OCI-M2 (cell line): ENCODE measurements around the gene SP110.

ENCODE experiments used
- DNase-seq: peaks from one replicate; lab custom pipeline; 2025; ENCODE audit not compliant: unreplicated experiment; lab: John Stamatoyannopoulos, UW

Gene SP110

GRCh38 chr2:230172852-230173251, 46.9 kb downstream of the SP110 start:
- no peak for DNase-seq

GRCh38 chr2:230172156-230172555, 47.6 kb downstream of the SP110 start:
- DNase-seq: no peak

GRCh38 chr2:230170532-230170931, 49.3 kb downstream of the SP110 start:
- no peak for DNase-seq

- DNase-seq: no peak
Measured at GRCh38 chr2:230166557-230167170, 53.1 kb downstream of the SP110 start.

- no peak for DNase-seq
Measured at GRCh38 chr2:230164139-230164538, 55.6 kb downstream of the SP110 start.

GRCh38 chr2:230162981-230163380, 56.8 kb downstream of the SP110 start:
- no peak for DNase-seq

- no peak for DNase-seq
Measured at GRCh38 chr2:230161184-230161583, 58.6 kb downstream of the SP110 start.

GRCh38 chr2:230160112-230160660, 59.6 kb downstream of the SP110 start:
- DNase-seq: no peak

GRCh38 chr2:230158468-230158867, 61.3 kb downstream of the SP110 start:
- DNase-seq: no peak

GRCh38 chr2:230156782-230157699, 62.7 kb downstream of the SP110 start:
- no peak for DNase-seq

GRCh38 chr2:230155359-230155758, 64.4 kb downstream of the SP110 start:
- no peak for DNase-seq

- DNase-seq: no peak
Measured at GRCh38 chr2:230153390-230153976, 66.3 kb downstream of the SP110 start.

GRCh38 chr2:230152334-230152733, 67.5 kb downstream of the SP110 start:
- no peak for DNase-seq

- DNase-seq: no peak
Measured at GRCh38 chr2:230144355-230144754, 75.4 kb downstream of the SP110 start.

GRCh38 chr2:230140667-230141066, 79.1 kb downstream of the SP110 start:
- DNase-seq: no peak

- DNase-seq: no peak
Measured at GRCh38 chr2:230137902-230138539, 81.8 kb downstream of the SP110 start.

- DNase-seq: no peak
Measured at GRCh38 chr2:230135130-230135525, 84.7 kb downstream of the SP110 start.

- no peak for DNase-seq
Measured at GRCh38 chr2:230134496-230135129, 85.2 kb downstream of the SP110 start.

GRCh38 chr2:230131366-230131765, 88.4 kb downstream of the SP110 start:
- no peak for DNase-seq

GRCh38 chr2:230130668-230131364, 89.0 kb downstream of the SP110 start:
- no peak for DNase-seq
